ENCODE results near the gene YWHAH.

DNA sequence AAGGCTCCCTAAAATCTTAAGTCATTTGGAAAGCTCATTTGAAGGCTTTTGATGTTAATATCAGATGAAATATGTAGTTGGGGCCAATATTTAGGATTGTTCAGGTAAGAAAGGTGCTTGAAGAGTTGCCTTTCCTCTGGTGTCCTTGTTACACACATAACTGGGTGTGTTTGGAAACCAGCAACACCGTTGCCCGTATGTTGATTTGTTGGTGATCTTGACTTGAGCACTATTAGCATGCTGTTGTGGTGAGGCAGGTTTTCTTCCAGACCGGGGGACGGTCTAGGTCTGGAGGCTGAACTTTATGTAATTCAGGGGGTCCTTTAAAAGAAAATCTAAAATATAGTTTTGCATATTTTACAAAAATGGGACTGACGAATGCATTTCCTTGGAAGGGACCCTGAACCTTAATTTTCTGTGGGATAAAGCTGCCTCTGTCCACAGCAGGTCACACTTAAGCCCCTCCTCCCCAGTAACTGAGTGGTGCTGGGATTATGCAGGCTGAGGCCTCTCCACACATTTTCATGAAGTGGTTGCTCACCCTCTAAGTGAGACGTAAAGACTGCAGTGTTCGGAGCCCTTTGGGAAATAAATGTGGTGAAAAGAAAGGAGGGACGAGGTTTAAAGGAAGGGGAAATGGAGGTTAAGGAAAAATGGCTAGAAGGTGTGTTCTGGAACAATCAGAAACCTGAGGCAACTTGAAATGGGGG lies 1.8 kb downstream of the YWHAH start:
- TF ChIP-seq, protein P1, sequence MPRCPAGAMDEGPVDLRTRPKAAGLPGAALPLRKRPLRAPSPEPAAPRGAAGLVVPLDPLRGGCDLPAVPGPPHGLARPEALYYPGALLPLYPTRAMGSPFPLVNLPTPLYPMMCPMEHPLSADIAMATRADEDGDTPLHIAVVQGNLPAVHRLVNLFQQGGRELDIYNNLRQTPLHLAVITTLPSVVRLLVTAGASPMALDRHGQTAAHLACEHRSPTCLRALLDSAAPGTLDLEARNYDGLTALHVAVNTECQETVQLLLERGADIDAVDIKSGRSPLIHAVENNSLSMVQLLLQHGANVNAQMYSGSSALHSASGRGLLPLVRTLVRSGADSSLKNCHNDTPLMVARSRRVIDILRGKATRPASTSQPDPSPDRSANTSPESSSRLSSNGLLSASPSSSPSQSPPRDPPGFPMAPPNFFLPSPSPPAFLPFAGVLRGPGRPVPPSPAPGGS (IDR thresholded peaks at IDR 0.05), result no peak
- TF ChIP-seq, protein P2, sequence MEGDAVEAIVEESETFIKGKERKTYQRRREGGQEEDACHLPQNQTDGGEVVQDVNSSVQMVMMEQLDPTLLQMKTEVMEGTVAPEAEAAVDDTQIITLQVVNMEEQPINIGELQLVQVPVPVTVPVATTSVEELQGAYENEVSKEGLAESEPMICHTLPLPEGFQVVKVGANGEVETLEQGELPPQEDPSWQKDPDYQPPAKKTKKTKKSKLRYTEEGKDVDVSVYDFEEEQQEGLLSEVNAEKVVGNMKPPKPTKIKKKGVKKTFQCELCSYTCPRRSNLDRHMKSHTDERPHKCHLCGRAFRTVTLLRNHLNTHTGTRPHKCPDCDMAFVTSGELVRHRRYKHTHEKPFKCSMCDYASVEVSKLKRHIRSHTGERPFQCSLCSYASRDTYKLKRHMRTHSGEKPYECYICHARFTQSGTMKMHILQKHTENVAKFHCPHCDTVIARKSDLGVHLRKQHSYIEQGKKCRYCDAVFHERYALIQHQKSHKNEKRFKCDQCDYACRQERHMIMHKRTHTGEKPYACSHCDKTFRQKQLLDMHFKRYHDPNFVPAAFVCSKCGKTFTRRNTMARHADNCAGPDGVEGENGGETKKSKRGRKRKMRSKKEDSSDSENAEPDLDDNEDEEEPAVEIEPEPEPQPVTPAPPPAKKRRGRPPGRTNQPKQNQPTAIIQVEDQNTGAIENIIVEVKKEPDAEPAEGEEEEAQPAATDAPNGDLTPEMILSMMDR (IDR thresholded peaks at IDR 0.05), result no peak
- TF ChIP-seq, protein P3, sequence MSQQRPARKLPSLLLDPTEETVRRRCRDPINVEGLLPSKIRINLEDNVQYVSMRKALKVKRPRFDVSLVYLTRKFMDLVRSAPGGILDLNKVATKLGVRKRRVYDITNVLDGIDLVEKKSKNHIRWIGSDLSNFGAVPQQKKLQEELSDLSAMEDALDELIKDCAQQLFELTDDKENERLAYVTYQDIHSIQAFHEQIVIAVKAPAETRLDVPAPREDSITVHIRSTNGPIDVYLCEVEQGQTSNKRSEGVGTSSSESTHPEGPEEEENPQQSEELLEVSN (IDR thresholded peaks at IDR 0.05; ENCODE audit: borderline replicate concordance, low read depth), result no peak
- TF ChIP-seq CBX2 (IDR thresholded peaks at IDR 0.05; ENCODE audit: borderline replicate concordance, low read depth) (no peak), RAD21 (conservative IDR thresholded peaks at IDR 0.05 in 1 of 2, IDR thresholded peaks at IDR 0.05 in 1 of 2) (no peak), HDAC2 (IDR thresholded peaks at IDR 0.05) (no peak), ZFP36 (IDR thresholded peaks at IDR 0.05; ENCODE audit: borderline replicate concordance, partially characterized antibody) (no peak), CHD2 (IDR thresholded peaks at IDR 0.05; ENCODE audit: low read length, partially characterized antibody) (no peak), JUNB (IDR thresholded peaks at IDR 0.05) (no peak), ZSCAN20 (CRISPR knock-in tag; IDR thresholded peaks at IDR 0.05) (no peak), SMC3 (IDR thresholded peaks at IDR 0.05) (no peak), CEBPB (IDR thresholded peaks at IDR 0.05) (no peak)
- TF ChIP-seq, protein P4, sequence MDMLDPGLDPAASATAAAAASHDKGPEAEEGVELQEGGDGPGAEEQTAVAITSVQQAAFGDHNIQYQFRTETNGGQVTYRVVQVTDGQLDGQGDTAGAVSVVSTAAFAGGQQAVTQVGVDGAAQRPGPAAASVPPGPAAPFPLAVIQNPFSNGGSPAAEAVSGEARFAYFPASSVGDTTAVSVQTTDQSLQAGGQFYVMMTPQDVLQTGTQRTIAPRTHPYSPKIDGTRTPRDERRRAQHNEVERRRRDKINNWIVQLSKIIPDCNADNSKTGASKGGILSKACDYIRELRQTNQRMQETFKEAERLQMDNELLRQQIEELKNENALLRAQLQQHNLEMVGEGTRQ (IDR thresholded peaks at IDR 0.05), result no peak
- TF ChIP-seq, protein P5, sequence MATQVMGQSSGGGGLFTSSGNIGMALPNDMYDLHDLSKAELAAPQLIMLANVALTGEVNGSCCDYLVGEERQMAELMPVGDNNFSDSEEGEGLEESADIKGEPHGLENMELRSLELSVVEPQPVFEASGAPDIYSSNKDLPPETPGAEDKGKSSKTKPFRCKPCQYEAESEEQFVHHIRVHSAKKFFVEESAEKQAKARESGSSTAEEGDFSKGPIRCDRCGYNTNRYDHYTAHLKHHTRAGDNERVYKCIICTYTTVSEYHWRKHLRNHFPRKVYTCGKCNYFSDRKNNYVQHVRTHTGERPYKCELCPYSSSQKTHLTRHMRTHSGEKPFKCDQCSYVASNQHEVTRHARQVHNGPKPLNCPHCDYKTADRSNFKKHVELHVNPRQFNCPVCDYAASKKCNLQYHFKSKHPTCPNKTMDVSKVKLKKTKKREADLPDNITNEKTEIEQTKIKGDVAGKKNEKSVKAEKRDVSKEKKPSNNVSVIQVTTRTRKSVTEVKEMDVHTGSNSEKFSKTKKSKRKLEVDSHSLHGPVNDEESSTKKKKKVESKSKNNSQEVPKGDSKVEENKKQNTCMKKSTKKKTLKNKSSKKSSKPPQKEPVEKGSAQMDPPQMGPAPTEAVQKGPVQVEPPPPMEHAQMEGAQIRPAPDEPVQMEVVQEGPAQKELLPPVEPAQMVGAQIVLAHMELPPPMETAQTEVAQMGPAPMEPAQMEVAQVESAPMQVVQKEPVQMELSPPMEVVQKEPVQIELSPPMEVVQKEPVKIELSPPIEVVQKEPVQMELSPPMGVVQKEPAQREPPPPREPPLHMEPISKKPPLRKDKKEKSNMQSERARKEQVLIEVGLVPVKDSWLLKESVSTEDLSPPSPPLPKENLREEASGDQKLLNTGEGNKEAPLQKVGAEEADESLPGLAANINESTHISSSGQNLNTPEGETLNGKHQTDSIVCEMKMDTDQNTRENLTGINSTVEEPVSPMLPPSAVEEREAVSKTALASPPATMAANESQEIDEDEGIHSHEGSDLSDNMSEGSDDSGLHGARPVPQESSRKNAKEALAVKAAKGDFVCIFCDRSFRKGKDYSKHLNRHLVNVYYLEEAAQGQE (IDR thresholded peaks at IDR 0.05), result no peak

Measured in A549 (cell line).